Keratinocyte (primary cell): ENCODE data around the gene PSMB2.

Experiments
- CTCF ChIP-seq, 3 experiments: IDR thresholded peaks in 1 of 3; conservative IDR thresholded peaks in 1 of 3; optimal IDR thresholded peaks in 1 of 3; 2 replicates in 2 of 3; 3 replicates in 1 of 3; pipeline versions ENCODE3 to v1.5.1; 2011; ENCODE audit warnings: low read length in 3 of 3, mild to moderate bottlenecking in 3 of 3, moderate library complexity in 2 of 3, control low read depth in 1 of 3, inconsistent platforms in 1 of 3; ENCODE audit not compliant: insufficient read depth in 2 of 3; ENCODE audit errors: extremely low read depth in 1 of 3
- EZH2 ChIP-seq: IDR thresholded peaks from one replicate; pipeline ENCODE4 v1.6.1; 2012; ENCODE audit warnings: inconsistent platforms, mild to moderate bottlenecking, low read length, moderate library complexity

- TF ChIP-seq EZH2 = no peak
- TF ChIP-seq CTCF (optimal IDR thresholded peaks at IDR 0.05 in 1 of 3, IDR thresholded peaks at IDR 0.05 in 1 of 3, conservative IDR thresholded peaks at IDR 0.05 in 1 of 3; ENCODE audit: extremely low read depth in 1 of 3, insufficient read depth in 2 of 3, low read length in 3 of 3) = peak; percentile 86 to 94 (median 87)
Observed at GRCh38 chr1:35564037-35564883, 77.1 kb downstream of the PSMB2 start.
